CD4-positive, alpha-beta T cell treated with Interleukin-6 for 4 hours (primary cell): ENCODE measurements around the gene TMEM269.

Source experiments
- DNase-seq: peaks from one replicate; pipeline ENCODE4 v3.0.0-alpha.2; 2020; ENCODE audit warnings: mixed read lengths

The TMEM269 gene

GRCh38 chr1:42784946-42785693, at the start of gene TMEM269:
Gene TMEM269 (plus strand): TSS chr1:42784991. CDS start chr1:42789894, 4,903 bp downstream.
- peak; percentile 69 for DNase-seq

- no peak for DNase-seq
These were observed 49.7 kb upstream of the TMEM269 start for GRCh38 chr1:42735056-42735455.

GRCh38 chr1:42735477-42736105, 49.2 kb upstream of the TMEM269 start:
- no peak for DNase-seq

- no peak for DNase-seq
These were observed 48.6 kb upstream of the TMEM269 start for GRCh38 chr1:42736152-42736551.

- DNase-seq = no peak
These were observed 48.1 kb upstream of the TMEM269 start for GRCh38 chr1:42736571-42737200.

- peak; percentile 15 for DNase-seq
These were observed 47.5 kb upstream of the TMEM269 start for GRCh38 chr1:42737257-42737656.

GRCh38 chr1:42737986-42738677, 46.7 kb upstream of the TMEM269 start:
- no peak for DNase-seq

- DNase-seq = no peak
These were observed 46.0 kb upstream of the TMEM269 start for GRCh38 chr1:42738678-42739226.

- DNase-seq = no peak
These were observed 44.8 kb upstream of the TMEM269 start, which contains the start of gene CLDN19 for GRCh38 chr1:42739753-42740700. Gene CLDN19 (minus strand): TSS chr1:42740236. CDS start chr1:42740063, 173 bp downstream.

GRCh38 chr1:42740851-42741580, 43.8 kb upstream of the TMEM269 start:
- DNase-seq = no peak

GRCh38 chr1:42741706-42742105, 43.1 kb upstream of the TMEM269 start:
- no peak for DNase-seq

- no peak for DNase-seq
These were observed 42.6 kb upstream of the TMEM269 start for GRCh38 chr1:42742141-42742540.

GRCh38 chr1:42742617-42743316, 42.0 kb upstream of the TMEM269 start:
- no peak for DNase-seq

GRCh38 chr1:42743317-42744147, 41.3 kb upstream of the TMEM269 start:
- no peak for DNase-seq

GRCh38 chr1:42744148-42744413, 40.7 kb upstream of the TMEM269 start:
- no peak for DNase-seq

- DNase-seq = no peak
These were observed 38.9 kb upstream of the TMEM269 start for GRCh38 chr1:42745851-42746250.

- DNase-seq = no peak
These were observed 38.2 kb upstream of the TMEM269 start for GRCh38 chr1:42746436-42747105.

- peak; percentile 64 for DNase-seq
These were observed 37.7 kb upstream of the TMEM269 start for GRCh38 chr1:42747125-42747524.

- no peak for DNase-seq
These were observed 36.8 kb upstream of the TMEM269 start for GRCh38 chr1:42748021-42748420.
